T47D (cell line): ENCODE data around the gene RCAN1.
A peak's percentile ranks its signal among the peaks of the same experiment; 100 is the strongest.

Source experiments
- DNase-seq, 2 experiments: peaks; one replicate each; pipeline versions ENCODE4 v3.0.0 to v3.0.0-alpha.2; 2011 to 2012; ENCODE audit warnings: low read depth in 1 of 2, low spot score in 1 of 2
- JUND ChIP-seq: IDR thresholded peaks from 2 replicates; pipeline ENCODE4 v1.6.1; 2012; ENCODE audit warnings: low read depth
- in situ Hi-C: cut with HindIII; loops from 2 replicates; pipeline ENCODE4 v1.10.0; 2016; ENCODE audit warnings: low sequenced_read_pairs, low pct_unique_long_range_greater_than_20kb

The RCAN1 gene

DNA sequence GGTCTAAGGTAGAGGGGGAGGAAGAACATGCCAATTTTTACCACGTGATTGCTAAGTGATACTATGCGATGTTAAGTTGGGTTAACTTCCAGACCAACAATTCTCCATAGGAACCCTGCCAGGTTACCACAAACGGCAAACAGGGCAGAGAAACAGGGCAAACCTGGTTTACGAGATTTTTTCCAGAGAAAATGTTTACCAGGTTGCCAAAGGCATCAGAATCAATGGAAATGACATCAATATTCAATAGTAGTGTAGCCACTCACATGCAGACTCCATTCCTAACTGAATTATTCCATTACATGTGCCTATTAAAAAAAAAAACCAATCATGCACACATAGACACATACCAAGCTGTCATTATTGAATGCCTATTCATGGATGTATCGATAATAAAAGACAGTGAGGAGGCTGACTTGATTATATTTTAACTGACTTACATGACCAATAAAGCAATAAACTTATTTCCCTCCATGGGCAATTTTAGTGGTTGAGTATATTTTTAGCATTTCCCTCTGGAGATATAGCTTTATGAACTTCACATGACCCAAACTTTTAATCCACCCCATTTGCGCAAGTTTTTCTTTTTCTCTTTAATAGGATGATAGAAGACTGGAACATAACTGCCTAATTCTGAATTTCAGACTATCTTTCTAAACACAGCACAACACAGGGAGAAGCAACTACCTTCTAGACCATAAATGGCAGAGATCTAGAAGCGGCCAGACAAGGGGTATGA lies 62.4 kb downstream of the RCAN1 start:
- in situ Hi-C loops: no loop called here
- TF ChIP-seq JUND: no peak
- DNase-seq: peak in 1 of 2 experiments; percentile 87

GRCh38 chr21:34550182-34550799 lies 64.6 kb downstream of the RCAN1 start:
- in situ Hi-C loops: no loop called here
- no peak for TF ChIP-seq JUND
- no peak for DNase-seq

- no peak for DNase-seq
- in situ Hi-C loops: no loop called here
- no peak for TF ChIP-seq JUND
Measured at GRCh38 chr21:34548781-34549376, 66.0 kb downstream of the RCAN1 start.

DNA sequence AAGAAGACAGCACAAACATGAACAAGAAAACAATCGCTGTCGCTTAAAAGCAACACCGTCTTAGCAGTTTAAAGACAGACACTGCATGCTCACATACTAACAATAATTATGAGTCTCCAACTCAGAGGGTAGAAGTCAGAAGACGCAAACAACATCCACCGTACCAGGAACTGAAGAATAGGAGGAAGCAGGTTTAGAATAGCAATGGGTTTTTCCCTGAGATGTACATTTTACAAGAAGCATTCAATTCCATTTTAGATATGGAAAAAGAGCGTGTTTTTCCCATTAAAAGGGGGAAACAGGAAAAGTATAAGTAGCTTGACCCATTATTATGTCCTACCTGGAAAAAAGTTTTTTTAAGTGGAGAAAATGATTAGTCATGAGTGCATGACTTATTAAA lies 68.4 kb downstream of the RCAN1 start:
- no peak for TF ChIP-seq JUND
- DNase-seq: no peak
- in situ Hi-C loops: no loop called here

- TF ChIP-seq JUND: no peak
- peak; percentile 18 to 91 for DNase-seq
- in situ Hi-C loops: no loop called here
Measured at GRCh38 chr21:34545079-34545884, 69.6 kb downstream of the RCAN1 start.

DNA sequence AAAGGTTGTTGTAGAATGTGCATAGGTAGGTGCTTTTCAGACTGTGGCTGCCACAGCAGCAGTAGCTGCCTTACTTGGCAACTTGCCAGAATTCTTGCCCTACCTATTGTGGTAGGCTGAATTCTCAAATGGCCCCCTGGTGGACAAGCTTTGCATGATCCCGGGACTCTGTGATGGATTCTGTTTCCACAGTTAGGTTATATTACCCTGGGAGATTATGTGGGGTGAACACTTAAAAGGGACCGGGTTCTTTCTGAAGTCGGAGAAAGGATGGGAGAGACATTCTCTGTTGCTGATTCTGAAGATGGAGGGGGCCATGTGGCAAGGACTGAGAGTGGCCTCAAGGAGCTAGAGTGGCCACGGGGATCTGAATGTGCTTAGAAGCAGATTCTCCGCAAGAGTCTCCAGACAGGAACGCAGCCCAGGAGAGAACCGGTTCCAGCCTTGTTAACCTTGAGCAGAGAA lies 70.8 kb downstream of the RCAN1 start:
- in situ Hi-C loops: no loop called here

DNA sequence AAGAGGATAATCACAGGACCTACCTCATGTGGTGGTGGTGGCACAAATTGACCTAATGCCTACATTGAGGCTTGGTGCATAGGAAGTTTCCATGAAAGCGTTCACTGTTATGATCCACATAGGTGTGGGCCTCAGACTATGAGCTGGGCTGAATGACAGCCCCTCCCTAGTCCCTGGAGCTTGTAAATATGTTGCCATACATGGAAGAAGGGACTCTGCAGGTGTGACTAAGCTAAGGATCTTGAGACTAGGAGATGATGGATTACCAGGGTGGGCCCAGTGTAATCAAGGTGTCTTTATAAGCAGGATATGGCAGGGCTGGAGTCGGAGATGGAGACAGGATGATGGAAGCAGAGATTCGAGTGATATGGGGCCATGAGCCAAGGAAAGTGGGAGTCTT lies 71.9 kb downstream of the RCAN1 start:
- no peak for TF ChIP-seq JUND
- in situ Hi-C loops: no loop called here
- DNase-seq: no peak

More for the DNA sequence above, 70.8 kb downstream of the RCAN1 start:
- no peak for TF ChIP-seq JUND
- DNase-seq: peak in 1 of 2 experiments; percentile 96

- DNase-seq: no peak
- in situ Hi-C loops: no loop called here
- no peak for TF ChIP-seq JUND
Measured at GRCh38 chr21:34540206-34540605, 74.7 kb downstream of the RCAN1 start.

DNA sequence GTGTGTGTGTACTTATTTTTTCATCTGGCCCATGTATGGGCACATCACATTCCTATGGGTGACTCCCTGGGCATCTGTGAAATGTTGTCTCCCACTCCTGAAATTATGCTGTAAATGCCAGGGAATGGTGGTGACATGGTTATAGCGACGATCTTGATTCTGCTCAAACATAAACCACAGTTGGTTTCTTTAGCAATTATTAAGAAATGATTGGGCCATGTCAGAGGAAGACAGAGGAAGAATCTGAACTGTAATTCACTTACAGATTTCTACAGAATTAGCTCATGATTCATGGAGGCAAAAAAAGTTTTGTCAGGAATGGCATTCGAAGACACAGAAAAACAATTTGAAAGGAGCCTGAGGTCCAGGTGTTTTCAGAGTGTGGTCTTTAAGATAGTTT lies 77.1 kb downstream of the RCAN1 start:
- TF ChIP-seq JUND: no peak
- in situ Hi-C loops: no loop called here
- no peak for DNase-seq

DNA sequence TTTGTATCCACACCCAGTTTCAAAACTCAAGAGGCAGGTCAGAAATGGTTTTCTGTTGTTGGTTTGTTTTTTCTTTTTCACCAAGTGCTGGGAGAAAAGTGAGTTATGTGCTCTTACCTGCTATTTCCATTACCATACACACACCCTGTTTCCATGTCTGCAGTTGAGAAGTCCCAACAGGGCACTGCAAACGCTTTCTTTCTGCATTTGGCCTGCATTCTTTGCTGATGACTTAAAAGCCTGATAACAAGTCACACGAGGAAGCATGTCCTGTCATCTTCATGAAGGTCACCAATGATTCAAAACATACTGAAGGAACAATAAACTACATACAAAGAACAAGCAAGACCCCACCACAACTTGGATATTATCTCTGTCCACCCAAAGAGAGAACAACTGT lies 78.1 kb downstream of the RCAN1 start:
- TF ChIP-seq JUND: no peak
- no peak for DNase-seq
- in situ Hi-C loops: no loop called here

DNA sequence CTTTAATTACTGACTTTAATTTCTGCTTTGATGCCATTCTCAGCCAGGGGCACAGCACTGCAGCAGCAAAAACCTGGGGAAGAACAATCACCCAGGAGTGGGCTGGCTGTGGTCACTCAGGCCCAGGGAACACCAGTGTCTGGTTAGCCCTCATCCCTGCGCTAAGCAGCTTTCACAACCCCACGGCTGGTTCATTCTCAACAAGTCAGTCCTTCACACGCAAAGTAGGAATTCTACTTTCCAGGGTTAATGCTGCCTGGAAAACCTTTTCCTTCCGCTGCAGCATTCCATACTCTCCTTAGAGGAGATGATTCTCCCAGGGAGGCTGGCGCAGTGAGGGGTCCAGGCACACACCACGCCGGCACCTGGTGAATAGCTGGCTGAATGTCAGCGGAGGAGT lies 78.6 kb downstream of the RCAN1 start:
- in situ Hi-C loops: no loop called here
- no peak for TF ChIP-seq JUND
- DNase-seq: no peak

- 0 out of 2 replicates have a peak, but pooled peaks have one; percentile 54 for TF ChIP-seq JUND
- DNase-seq: no peak
- in situ Hi-C loops: no loop called here
Measured at GRCh38 chr21:34535886-34536285, 79.0 kb downstream of the RCAN1 start.

- TF ChIP-seq JUND: no peak
- in situ Hi-C loops: no loop called here
- peak in 1 of 2 experiments; percentile 68 for DNase-seq
Measured at GRCh38 chr21:34534522-34534921, 80.4 kb downstream of the RCAN1 start.
